SU-DHL-6 (cell line): Measurements from ENCODE around the gene ZFX.

ENCODE experiments used
- H2AFZ ChIP-seq: fragments of 200-600 bp; sonication (generic); 2 replicates; pipeline ENCODE4 v1.6.1; 2014; ENCODE audit warnings: low read depth, mild to moderate bottlenecking, moderate library complexity, mixed read lengths, antibody characterized with exemption, low read length; ENCODE audit not compliant: severe bottlenecking
- H3F3A ChIP-seq: fragments of 200-600 bp; shearing (Covaris generic); 2 replicates; pipeline ENCODE4 v1.6.0; 2016; ENCODE audit warnings: antibody characterized with exemption, mild to moderate bottlenecking; ENCODE audit not compliant: insufficient read depth
- H3K27ac ChIP-seq: fragments of 200-600 bp; sonication (generic); 2 replicates; pipeline ENCODE4 v1.5.1; 2016; ENCODE audit warnings: low read depth, mild to moderate bottlenecking, low read length, moderate library complexity, mixed read lengths
- H3K27me3 ChIP-seq: fragments of 200-600 bp; sonication (generic), shearing (Covaris generic); 2 replicates; pipeline ENCODE4 v1.6.0; 2014; ENCODE audit warnings: mild to moderate bottlenecking, low read length
- H3K36me3 ChIP-seq: fragments of 200-600 bp; sonication (generic); 2 replicates; pipeline ENCODE4 v1.6.1; 2014; ENCODE audit warnings: mild to moderate bottlenecking, low read length, mixed read lengths
- H3K4me2 ChIP-seq: fragments of 300-600, 200-600 bp; shearing (Covaris generic), sonication (generic); 2 replicates; pipeline ENCODE4 v1.6.0; 2014; ENCODE audit warnings: low read length, low read depth, mild to moderate bottlenecking; ENCODE audit not compliant: poor library complexity, severe bottlenecking
- H3K4me3 ChIP-seq: fragments of 200-600 bp; sonication (generic); 2 replicates; pipeline ENCODE4 v1.5.1; 2014; ENCODE audit warnings: antibody characterized with exemption, low read length, mild to moderate bottlenecking, mixed read lengths; ENCODE audit not compliant: insufficient read depth, poor library complexity, severe bottlenecking
- H3K79me2 ChIP-seq: fragments of 200-600 bp; sonication (generic); 2 replicates; pipeline ENCODE4 v1.6.1; 2014; ENCODE audit warnings: mild to moderate bottlenecking, low read length, moderate library complexity; ENCODE audit not compliant: insufficient read depth
- H3K9ac ChIP-seq: fragments of 200-600 bp; sonication (generic); 2 replicates; pipeline ENCODE4 v1.7.0; 2014; ENCODE audit warnings: mild to moderate bottlenecking, low read length
- H3K9me2 ChIP-seq: fragments of 200-600 bp; sonication (generic); replicated peaks from 2 replicates; pipeline ENCODE4 v1.6.1; 2014; ENCODE audit warnings: low read length; ENCODE audit not compliant: insufficient read depth
- H3K9me3 ChIP-seq: fragments of 200-600 bp; sonication (generic); 2 replicates; pipeline ENCODE4 v1.6.1; 2014; ENCODE audit warnings: low read length, mixed read lengths; ENCODE audit not compliant: insufficient read depth
- H4K20me1 ChIP-seq: fragments of 200-600 bp; sonication (generic); 2 replicates; pipeline ENCODE4 v1.6.1; 2014; ENCODE audit warnings: low read depth, mild to moderate bottlenecking, antibody characterized with exemption, low read length, moderate library complexity, mixed read lengths
- EZH2phosphoT487 ChIP-seq: fragments of 200-600 bp; sonication (generic), shearing (Covaris generic); conservative IDR thresholded peaks from 2 replicates; pipeline ENCODE4 v1.6.1; 2018; ENCODE audit warnings: mild to moderate bottlenecking, antibody characterized with exemption, low read length, moderate library complexity, mixed read lengths
- TF ChIP-seq, protein P1 (sequence below): fragments of 200-600 bp; sonication (generic); IDR thresholded peaks from one replicate; pipeline ENCODE4 v1.5.1; 2017; ENCODE audit warnings: antibody characterized with exemption, mild to moderate bottlenecking, low read length, moderate library complexity; ENCODE audit not compliant: insufficient read depth, poor library complexity, severe bottlenecking

The ZFX gene

DNA sequence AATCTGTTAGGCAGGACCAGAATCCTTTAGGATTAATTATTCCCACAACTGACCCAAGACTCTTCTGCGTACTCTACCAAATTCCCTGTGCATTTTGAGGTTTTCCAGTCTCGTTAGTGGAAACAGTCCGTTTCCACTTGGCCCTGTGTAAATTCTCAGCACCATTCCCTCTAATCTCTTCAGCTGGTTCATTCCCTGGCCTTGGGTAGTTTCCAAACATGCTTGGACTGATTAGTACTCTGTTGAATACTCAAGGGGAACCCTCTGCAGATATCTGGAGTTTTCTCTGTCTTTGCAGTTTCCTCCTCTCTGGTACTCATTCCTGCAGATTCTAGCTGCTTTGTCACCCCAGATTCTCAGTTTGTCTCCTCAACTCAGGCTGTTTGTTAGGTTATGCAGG is 80.4 kb downstream of the ZFX start:
- Histone ChIP-seq H3K4me2 (no peak overlapping the region), H3K27ac (no peak overlapping the region), H4K20me1 (no peaks in the 10 kb centered on the region)

DNA sequence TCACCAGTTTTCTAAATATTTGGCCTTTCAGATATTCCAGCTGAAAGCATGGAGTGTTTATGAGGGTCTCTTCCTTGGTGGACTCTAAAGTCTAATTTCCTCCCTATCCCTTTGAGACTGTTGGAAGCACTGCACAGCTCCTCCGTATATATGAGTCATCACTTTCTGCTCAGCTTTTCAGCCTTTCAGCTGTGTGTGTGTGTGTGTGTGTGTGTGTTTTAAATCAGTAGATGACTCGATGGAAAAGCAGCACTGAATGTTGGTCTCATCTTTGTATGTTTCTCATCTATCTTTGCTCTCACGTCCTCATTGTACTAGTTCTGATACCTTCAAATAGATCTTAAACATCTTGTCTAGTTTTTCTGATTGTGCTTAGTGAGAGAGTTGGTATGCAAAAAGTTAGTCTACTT is 81.6 kb downstream of the ZFX start:
- H4K20me1 ChIP-seq: no peaks in the 10 kb centered on the region
- TF ChIP-seq, protein P1, sequence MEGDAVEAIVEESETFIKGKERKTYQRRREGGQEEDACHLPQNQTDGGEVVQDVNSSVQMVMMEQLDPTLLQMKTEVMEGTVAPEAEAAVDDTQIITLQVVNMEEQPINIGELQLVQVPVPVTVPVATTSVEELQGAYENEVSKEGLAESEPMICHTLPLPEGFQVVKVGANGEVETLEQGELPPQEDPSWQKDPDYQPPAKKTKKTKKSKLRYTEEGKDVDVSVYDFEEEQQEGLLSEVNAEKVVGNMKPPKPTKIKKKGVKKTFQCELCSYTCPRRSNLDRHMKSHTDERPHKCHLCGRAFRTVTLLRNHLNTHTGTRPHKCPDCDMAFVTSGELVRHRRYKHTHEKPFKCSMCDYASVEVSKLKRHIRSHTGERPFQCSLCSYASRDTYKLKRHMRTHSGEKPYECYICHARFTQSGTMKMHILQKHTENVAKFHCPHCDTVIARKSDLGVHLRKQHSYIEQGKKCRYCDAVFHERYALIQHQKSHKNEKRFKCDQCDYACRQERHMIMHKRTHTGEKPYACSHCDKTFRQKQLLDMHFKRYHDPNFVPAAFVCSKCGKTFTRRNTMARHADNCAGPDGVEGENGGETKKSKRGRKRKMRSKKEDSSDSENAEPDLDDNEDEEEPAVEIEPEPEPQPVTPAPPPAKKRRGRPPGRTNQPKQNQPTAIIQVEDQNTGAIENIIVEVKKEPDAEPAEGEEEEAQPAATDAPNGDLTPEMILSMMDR: no peak
- no peak for TF ChIP-seq EZH2phosphoT487
- no peaks in the 10 kb centered on the region for H3K36me3 ChIP-seq
- no peak overlapping the region for H3K9ac ChIP-seq
- no peak overlapping the region for H3K27ac ChIP-seq
- no peaks in the 10 kb centered on the region for H3K9me2 ChIP-seq
- no peak overlapping the region for H3K4me2 ChIP-seq
- no peaks in the 10 kb centered on the region for H3K27me3 ChIP-seq
- H3K4me3 ChIP-seq: no peak overlapping the region
- no peak overlapping the region for H2AFZ ChIP-seq
- H3K79me2 ChIP-seq: no peaks in the 10 kb centered on the region
- no peaks in the 10 kb centered on the region for H3F3A ChIP-seq
- no peaks in the 10 kb centered on the region for H3K9me3 ChIP-seq

More for the DNA sequence above, 80.4 kb downstream of the ZFX start:
- Histone ChIP-seq H3K9me2 (no peaks in the 10 kb centered on the region), H3K79me2 (no peaks in the 10 kb centered on the region), H3K9me3 (no peaks in the 10 kb centered on the region), H3K9ac (no peak overlapping the region), H3K4me3 (no peak overlapping the region), H3F3A (no peaks in the 10 kb centered on the region), H2AFZ (no peak overlapping the region), H3K36me3 (no peaks in the 10 kb centered on the region), H3K27me3 (no peaks in the 10 kb centered on the region)
- TF ChIP-seq, protein P1: no peak
- TF ChIP-seq EZH2phosphoT487: no peak

DNA sequence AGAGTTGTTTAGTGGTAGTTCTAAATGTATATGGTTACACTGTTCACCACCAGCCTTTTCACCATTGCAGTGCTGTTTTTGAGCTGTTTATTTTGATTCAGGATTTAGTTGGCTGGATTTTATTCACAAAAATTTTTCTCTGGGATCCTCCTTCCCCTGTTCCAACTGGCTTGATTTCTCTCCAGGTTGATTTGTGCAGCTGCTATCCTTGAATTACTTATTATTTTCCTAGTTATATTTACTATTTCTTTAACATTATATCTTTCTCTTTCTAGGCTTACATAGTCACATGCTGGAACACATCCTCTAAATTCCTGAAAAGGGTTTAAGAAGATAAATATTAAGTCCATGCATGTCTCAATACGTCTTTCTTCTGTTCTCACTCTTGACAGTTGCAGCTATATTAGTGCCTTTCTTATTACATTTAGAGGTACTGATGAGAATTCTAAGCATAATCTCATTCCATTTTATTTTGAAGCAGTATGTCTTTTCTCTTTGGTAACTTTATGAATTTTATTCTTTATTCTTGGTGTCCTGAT is 82.2 kb downstream of the ZFX start:
- Histone ChIP-seq H3K4me2 (no peak overlapping the region), H2AFZ (no peak overlapping the region), H3K27ac (no peak overlapping the region)

More for the DNA sequence above, 82.2 kb downstream of the ZFX start:
- Histone ChIP-seq H3K79me2 (no peaks in the 10 kb centered on the region), H3F3A (no peaks in the 10 kb centered on the region), H3K36me3 (no peaks in the 10 kb centered on the region), H3K27me3 (no peaks in the 10 kb centered on the region), H3K9ac (no peak overlapping the region), H4K20me1 (no peaks in the 10 kb centered on the region), H3K9me3 (no peaks in the 10 kb centered on the region), H3K9me2 (no peaks in the 10 kb centered on the region), H3K4me3 (no peak overlapping the region)
- TF ChIP-seq EZH2phosphoT487: no peak
- TF ChIP-seq, protein P1: no peak
